Upper lobe of right lung (tissue), 1 donor: ENCODE results near the gene UFD1. TPM values are rescaled to one million over a fixed set of nuclear protein-coding genes. Genes with fewer than 3 reads are reported as not detected.

ENCODE experiments used
- ATAC-seq: fragments of 200-7000 bp; cut with Tn5 transposase; one replicate; pipeline ENCODE4 v1.9.1; 2020; ENCODE audit warnings: mild to moderate bottlenecking, moderate library complexity
- DNase-seq: peaks from one replicate; pipeline ENCODE4 v3.0.0-alpha.2; 2020
- H3K27ac ChIP-seq: fragments of 200-600 bp; one replicate; pipeline ENCODE4 v1.8.0; 2022
- H3K27me3 ChIP-seq: fragments of 200-600 bp; one replicate; pipeline ENCODE4 v1.8.0; 2022; ENCODE audit warnings: mild to moderate bottlenecking
- H3K36me3 ChIP-seq: fragments of 200-600 bp; one replicate; pipeline ENCODE4 v1.8.0; 2022
- H3K4me1 ChIP-seq: fragments of 200-600 bp; one replicate; pipeline ENCODE4 v1.8.0; 2022
- H3K4me3 ChIP-seq: fragments of 200-600 bp; one replicate; pipeline ENCODE4 v1.8.0; 2022; ENCODE audit warnings: mild to moderate bottlenecking
- H3K9me3 ChIP-seq: fragments of 200-600 bp; one replicate; pipeline ENCODE4 v1.8.0; 2022
- intact Hi-C: fragments of 100-400 bp; cut with DNase I; formaldehyde crosslinking; loops from one replicate; pipeline ENCODE4 v1.11.0; 2022
- total RNA-seq: library from RNA; stranded (reverse); fragmentation: NEBNext Ultra II Directional; extraction: Animal tissue kit (Norgen Biotek cat#: 25700); gene quantifications from one replicate; pipeline ENCODE4 v1.2.1, GENCODE V29; 2021
- TF ChIP-seq, protein P1 (sequence below): fragments of 200-600 bp; IDR thresholded peaks from one replicate; pipeline ENCODE4 v1.8.0; 2022; ENCODE audit warnings: antibody characterized with exemption
- donor health status: DM: no; HTN: yes; CAD: no; lungs with severe emphysema.

Gene UFD1
- total RNA-seq, 1 donor from 2014 or later = 43.1 TPM

DNA sequence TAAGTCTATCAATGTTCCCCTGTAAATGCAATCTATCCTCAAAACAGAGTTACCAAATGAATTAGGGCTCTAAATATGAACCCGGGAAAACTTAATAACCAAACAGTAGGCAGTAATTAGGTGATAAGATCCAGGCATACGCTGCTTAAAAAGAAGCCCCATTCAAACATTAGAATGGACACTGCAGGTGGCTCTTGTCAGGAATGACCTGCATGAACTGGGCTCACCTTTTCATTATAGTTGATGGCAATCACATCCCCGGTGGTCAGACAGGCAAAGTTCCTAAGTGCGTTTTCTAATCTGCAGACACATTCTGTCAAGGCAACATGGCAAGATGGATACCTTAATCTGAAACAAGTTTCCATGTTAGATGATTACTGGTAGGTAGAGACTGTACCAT is 14.0 kb downstream of the UFD1 start:
- Histone ChIP-seq H3K36me3 (peaks cover 94% of the 10 kb centered on the region), H3K4me1 (no peaks in the 10 kb centered on the region), H3K4me3 (no peak overlapping the region), H3K9me3 (no peaks in the 10 kb centered on the region), H3K27ac (peak overlapping the region; percentile 8), H3K27me3 (no peaks in the 10 kb centered on the region)
- DNase-seq (no peak), ATAC-seq (no peak)
- intact Hi-C loops = no loop called here
- TF ChIP-seq, protein P1, sequence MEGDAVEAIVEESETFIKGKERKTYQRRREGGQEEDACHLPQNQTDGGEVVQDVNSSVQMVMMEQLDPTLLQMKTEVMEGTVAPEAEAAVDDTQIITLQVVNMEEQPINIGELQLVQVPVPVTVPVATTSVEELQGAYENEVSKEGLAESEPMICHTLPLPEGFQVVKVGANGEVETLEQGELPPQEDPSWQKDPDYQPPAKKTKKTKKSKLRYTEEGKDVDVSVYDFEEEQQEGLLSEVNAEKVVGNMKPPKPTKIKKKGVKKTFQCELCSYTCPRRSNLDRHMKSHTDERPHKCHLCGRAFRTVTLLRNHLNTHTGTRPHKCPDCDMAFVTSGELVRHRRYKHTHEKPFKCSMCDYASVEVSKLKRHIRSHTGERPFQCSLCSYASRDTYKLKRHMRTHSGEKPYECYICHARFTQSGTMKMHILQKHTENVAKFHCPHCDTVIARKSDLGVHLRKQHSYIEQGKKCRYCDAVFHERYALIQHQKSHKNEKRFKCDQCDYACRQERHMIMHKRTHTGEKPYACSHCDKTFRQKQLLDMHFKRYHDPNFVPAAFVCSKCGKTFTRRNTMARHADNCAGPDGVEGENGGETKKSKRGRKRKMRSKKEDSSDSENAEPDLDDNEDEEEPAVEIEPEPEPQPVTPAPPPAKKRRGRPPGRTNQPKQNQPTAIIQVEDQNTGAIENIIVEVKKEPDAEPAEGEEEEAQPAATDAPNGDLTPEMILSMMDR = no peak

DNA sequence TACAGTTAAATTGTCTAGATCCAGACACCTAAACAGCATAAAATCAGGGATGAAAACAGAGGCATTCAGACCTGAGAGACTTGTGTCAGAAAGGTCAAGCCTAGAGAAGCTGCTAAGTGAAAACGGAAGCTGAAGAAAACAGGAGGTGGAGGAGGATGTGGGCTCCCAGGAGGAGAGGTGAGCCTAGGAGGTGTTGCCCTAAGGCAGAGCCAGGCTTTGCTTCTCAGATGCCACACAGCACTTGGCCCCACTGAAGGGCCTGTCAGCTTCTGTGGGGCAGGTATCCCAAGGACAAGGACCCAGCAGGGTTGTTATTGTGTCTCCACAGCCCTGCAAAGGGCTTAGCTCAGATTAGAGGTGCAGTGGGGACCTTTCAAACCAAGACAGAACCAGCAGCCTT is 14.4 kb downstream of the UFD1 start:
- Histone ChIP-seq H3K4me3 (no peak overlapping the region), H3K9me3 (no peaks in the 10 kb centered on the region), H3K27ac (peak overlapping the region; percentile 8), H3K36me3 (peaks cover 93% of the 10 kb centered on the region), H3K4me1 (no peaks in the 10 kb centered on the region), H3K27me3 (no peaks in the 10 kb centered on the region)
- DNase-seq (no peak), ATAC-seq (no peak)
- intact Hi-C loops = no loop called here
- TF ChIP-seq, protein P1 = no peak

DNA sequence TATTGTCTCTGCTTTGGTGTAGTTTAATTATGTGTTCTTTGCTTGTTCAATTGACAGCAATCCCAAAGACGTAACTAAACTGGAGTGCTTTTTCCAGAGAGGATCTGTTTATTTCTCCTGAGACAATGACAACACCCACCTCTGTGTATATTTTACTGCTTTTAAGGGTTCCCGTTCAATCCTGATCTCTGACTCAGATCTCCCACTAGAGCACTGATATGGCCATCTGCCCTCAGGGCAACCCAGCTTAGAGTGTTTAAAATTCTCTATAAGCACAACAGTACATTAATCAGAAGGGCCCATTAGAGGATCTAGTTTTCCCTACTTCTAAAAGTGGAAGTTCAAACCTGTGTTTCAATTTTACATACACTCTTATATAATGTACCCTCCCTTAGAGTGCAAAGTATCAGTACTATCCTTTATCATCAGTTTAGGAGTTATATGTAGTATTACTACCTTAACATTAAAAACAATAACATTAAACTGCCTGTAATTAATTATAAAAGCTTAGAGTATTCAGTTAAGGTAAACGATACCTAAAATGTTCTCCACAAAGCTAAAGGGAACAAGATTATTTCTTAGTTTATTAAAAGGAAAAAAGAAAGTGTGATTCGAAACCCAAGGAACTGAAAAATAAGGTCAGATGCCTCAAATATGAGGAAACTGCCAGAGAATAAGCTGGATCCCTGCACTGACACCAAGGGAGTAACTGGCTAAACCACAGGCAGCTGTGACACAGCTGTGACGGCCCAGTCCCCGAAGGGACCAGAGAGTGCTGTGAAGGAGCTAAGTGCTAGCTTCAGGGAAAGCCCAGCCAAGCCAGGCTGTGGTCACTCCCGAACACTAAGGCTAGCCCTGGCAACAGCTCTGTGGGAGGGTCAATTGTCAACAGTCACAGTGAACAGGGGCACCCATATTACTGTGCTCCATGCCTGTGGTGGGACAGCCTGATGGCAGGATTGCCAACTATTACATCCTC is 15.2 kb downstream of the UFD1 start:
- Histone ChIP-seq H3K36me3 (peaks cover 92% of the 10 kb centered on the region), H3K9me3 (no peaks in the 10 kb centered on the region), H3K4me1 (no peaks in the 10 kb centered on the region), H3K27ac (no peak overlapping the region), H3K4me3 (no peak overlapping the region), H3K27me3 (no peaks in the 10 kb centered on the region)
- intact Hi-C loops = no loop called here
- TF ChIP-seq, protein P1 = no peak
- peak; percentile 73 for ATAC-seq
- DNase-seq = no peak

DNA sequence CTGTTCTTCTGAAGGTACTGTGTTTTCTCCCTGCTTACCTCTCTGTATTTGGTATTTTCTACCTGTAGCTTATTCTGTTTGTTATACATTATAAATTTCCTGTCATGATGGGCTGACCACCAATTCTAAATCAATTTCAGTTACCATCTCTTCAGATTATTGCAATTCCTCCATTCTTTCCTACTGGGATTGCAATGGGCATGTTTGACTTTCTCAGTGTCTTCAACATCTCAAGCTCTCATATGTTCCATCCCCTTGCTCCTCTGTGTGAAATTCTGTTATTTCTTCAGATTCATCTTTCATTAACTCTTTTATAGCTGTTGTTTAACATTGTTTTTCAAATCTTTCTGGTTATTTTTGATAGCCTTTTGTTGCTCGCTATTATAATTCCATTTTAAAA is 16.0 kb downstream of the UFD1 start:
- no peaks in the 10 kb centered on the region for H3K9me3 ChIP-seq
- ATAC-seq (no peak), DNase-seq (no peak)
- no peak overlapping the region for H3K27ac ChIP-seq
- TF ChIP-seq, protein P1 = no peak
- no peaks in the 10 kb centered on the region for H3K27me3 ChIP-seq
- H3K36me3 ChIP-seq = peaks cover 92% of the 10 kb centered on the region
- H3K4me1 ChIP-seq = no peaks in the 10 kb centered on the region
- no peak overlapping the region for H3K4me3 ChIP-seq
- intact Hi-C loops = no loop called here

DNA sequence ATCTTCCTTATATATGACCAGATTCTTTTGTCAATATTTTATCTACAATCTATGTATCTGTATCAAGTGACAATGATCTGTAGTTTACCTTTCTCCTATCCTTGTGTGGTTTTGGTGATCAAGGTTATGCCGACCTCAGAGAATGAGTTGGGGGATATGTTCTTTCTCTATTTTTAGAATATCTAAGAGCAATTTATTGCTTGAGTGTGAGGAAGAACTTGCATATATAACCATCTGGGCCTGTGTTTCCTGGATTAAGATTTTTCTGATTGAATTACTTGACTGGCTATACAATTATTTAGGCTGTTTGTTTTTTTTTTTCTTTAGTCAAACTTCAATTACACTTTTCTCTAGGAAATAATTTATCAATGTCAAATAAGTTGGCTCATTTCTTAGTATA is 17.5 kb downstream of the UFD1 start:
- peaks cover 89% of the 10 kb centered on the region for H3K36me3 ChIP-seq

More for the DNA sequence above, 17.5 kb downstream of the UFD1 start:
- TF ChIP-seq, protein P1 = no peak
- H3K4me1 ChIP-seq = no peaks in the 10 kb centered on the region
- H3K27ac ChIP-seq = no peak overlapping the region
- ATAC-seq (no peak), DNase-seq (no peak)
- no peaks in the 10 kb centered on the region for H3K9me3 ChIP-seq
- H3K4me3 ChIP-seq = no peak overlapping the region
- no peaks in the 10 kb centered on the region for H3K27me3 ChIP-seq
- intact Hi-C loops = no loop called here
